Kidney (tissue), 14 donors: ENCODE data around the gene LARGE1. TPM values are rescaled to one million over a fixed set of nuclear protein-coding genes. Genes with fewer than 3 reads are reported as not detected.

Source experiments
- DNase-seq, 5 donors: peaks; one replicate each; pipeline ENCODE4 v3.0.0-alpha.2; 2013 to 2020
- FAIRE-seq: peaks from 2 replicates; lab custom pipeline; 2012; peaks lifted over from hg19 to GRCh38; lab: Jason Lieb, UNC
- H3K27ac ChIP-seq, 2 donors: one replicate each; pipeline ENCODE4 v1.7.0; 2013; ENCODE audit warnings: low read depth in 2 of 2, low read length in 2 of 2, inconsistent platforms in 1 of 2
- H3K27me3 ChIP-seq: one replicate; pipeline ENCODE4 v1.7.1; 2013; ENCODE audit warnings: low read length, inconsistent platforms; ENCODE audit not compliant: control insufficient read depth, insufficient read depth
- H3K36me3 ChIP-seq, 3 donors: one replicate each; pipeline versions ENCODE4 v1.7.0 to v1.7.1; 2013; ENCODE audit warnings: low read length in 3 of 3, control low read depth in 1 of 3, inconsistent platforms in 1 of 3; ENCODE audit not compliant: insufficient read depth in 3 of 3, control insufficient read depth in 2 of 3
- H3K4me1 ChIP-seq, 3 donors: one replicate each; pipeline versions ENCODE4 v1.7.0 to v1.7.1; 2013; ENCODE audit warnings: low read length in 3 of 3, inconsistent platforms in 1 of 3, low read depth in 1 of 3; ENCODE audit not compliant: control insufficient read depth in 2 of 3, insufficient read depth in 2 of 3
- H3K4me3 ChIP-seq, 3 donors: one replicate each; pipeline versions ENCODE4 v1.7.0 to v1.8.1; 2013; ENCODE audit warnings: low read length in 3 of 3, control low read depth in 1 of 3, inconsistent platforms in 1 of 3
- H3K9ac ChIP-seq, 3 donors: one replicate each; pipeline versions ENCODE4 v1.7.0 to v1.7.1; 2013; ENCODE audit warnings: low read length in 3 of 3, control low read depth in 1 of 3, inconsistent platforms in 1 of 3
- H3K9me3 ChIP-seq, 3 donors: one replicate each; pipeline versions ENCODE4 v1.7.0 to v1.7.1; 2013; ENCODE audit warnings: low read length in 3 of 3, control low read depth in 1 of 3, inconsistent platforms in 1 of 3; ENCODE audit not compliant: control insufficient read depth in 2 of 3, insufficient read depth in 1 of 3
- intact Hi-C: fragments of 100-400 bp; cut with DNase I; formaldehyde crosslinking; loops from one replicate; pipeline ENCODE4 v1.11.1; 2022
- polyA plus RNA-seq: library from polyadenylated mRNA; stranded (reverse); fragments of 350-450 nt; fragmentation: Illumina TruSeq; extraction: RNeasy Lipid Tissue Mini Kit (QIAGEN cat#74804); gene quantifications from one replicate; pipeline ENCODE4 v1.2.3, GENCODE V29; 2014; ENCODE audit warnings: low read depth, low replicate concordance; ENCODE audit not compliant: insufficient read depth
- total RNA-seq: library from RNA; stranded (reverse); fragmentation: NEBNext Ultra II Directional; extraction: Animal tissue kit (Norgen Biotek cat#: 25700); gene quantifications from one replicate; pipeline ENCODE4 v1.2.1, GENCODE V29; 2021
- TF ChIP-seq, protein P1 (sequence below): IDR thresholded peaks from 3 replicates; pipeline ENCODE4 v1.5.1; 2012; ENCODE audit warnings: mild to moderate bottlenecking, moderate library complexity, borderline replicate concordance; ENCODE audit not compliant: insufficient read depth; ENCODE audit errors: extremely low read depth
- donor health status: control.
- donor health status: control.
- donor health status: control.
- donor health status: control.
- donor health status: control.
- donor health status: DM: yes; HTN: yes; CAD: no.
- donor health status: Normal renal cell carcinoma (clear cell type).

The LARGE1 gene
- total and polyA plus RNA-seq, 2 donors from 2014 or later, result 5.0 to 22.9 TPM

DNA sequence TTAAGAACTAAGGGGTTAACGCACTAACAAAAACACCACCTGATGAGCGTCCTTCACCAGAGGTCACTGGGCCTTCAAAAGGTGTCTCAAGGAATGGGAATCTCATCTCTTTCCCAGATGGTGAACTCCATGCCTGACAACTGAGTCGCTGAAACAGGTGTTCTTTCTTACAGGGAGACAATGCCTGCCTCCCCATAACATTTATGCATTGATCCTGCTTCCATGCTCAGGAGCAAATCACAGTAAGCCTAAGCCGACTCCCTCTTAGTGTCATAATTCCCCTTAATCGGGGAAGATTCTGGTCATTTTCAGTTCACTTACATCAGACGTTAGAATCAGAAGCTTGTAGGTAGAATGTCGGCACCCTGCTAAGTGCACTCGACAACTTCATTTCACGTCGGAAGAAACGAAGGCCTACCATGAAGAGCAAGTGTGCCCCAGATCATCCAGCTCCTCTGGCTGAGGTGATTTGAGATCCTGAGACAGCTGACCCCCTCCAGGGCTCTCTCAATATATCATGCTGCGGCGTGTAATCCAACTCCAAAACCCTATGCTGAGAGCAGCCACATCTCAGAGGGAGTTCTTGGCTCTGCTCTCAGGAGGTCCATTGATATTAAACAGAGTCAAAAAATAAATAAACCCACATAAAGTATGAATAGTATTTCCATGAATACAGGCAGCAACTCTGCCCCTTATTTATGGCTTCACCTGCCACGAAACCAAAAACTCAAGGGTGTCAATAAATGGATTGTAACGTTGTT lies 163.1 kb downstream of the LARGE1 start:
- TF ChIP-seq, protein P1, sequence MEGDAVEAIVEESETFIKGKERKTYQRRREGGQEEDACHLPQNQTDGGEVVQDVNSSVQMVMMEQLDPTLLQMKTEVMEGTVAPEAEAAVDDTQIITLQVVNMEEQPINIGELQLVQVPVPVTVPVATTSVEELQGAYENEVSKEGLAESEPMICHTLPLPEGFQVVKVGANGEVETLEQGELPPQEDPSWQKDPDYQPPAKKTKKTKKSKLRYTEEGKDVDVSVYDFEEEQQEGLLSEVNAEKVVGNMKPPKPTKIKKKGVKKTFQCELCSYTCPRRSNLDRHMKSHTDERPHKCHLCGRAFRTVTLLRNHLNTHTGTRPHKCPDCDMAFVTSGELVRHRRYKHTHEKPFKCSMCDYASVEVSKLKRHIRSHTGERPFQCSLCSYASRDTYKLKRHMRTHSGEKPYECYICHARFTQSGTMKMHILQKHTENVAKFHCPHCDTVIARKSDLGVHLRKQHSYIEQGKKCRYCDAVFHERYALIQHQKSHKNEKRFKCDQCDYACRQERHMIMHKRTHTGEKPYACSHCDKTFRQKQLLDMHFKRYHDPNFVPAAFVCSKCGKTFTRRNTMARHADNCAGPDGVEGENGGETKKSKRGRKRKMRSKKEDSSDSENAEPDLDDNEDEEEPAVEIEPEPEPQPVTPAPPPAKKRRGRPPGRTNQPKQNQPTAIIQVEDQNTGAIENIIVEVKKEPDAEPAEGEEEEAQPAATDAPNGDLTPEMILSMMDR, result no peak
- FAIRE-seq (no peak), DNase-seq (peak in 4 of 5 donors; percentile 52 to 76 (median 67))
- Histone ChIP-seq H3K4me1 (peaks cover 0 to 7% (median 0%) of the 10 kb centered on the region in 3 donors), H3K9ac (no peak overlapping the region), H3K4me3 (no peak overlapping the region), H3K27me3 (no peaks in the 10 kb centered on the region), H3K27ac (no peak overlapping the region), H3K36me3 (no peaks in the 10 kb centered on the region), H3K9me3 (no peaks in the 10 kb centered on the region)
- intact Hi-C loops, result no loop called here

DNA sequence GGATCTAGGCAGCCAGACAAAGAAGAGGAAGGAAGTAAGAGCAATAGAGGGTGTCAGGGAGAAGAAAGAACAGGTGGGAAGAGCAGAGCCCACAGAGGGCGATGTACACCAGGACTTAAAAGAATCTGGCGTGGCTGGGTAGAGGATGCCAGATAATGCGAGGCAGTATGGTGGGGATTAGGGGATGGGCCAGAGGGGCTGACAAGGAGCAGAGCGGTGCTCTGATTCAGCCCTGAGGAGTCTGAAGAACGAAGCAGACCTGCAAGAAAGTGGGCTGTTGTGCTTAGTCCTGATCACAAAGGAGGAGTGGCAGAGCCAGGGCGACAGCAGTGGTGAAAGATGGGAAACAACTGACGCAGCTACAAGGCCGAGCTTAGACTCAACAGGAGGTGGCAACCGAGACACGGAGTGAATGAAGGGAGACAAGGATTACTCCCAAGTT lies 163.7 kb downstream of the LARGE1 start:
- Histone ChIP-seq H3K9me3 (no peaks in the 10 kb centered on the region), H3K27ac (no peak overlapping the region), H3K27me3 (no peaks in the 10 kb centered on the region), H3K36me3 (no peaks in the 10 kb centered on the region), H3K4me1 (peaks cover 0 to 7% (median 0%) of the 10 kb centered on the region in 3 donors), H3K9ac (no peak overlapping the region), H3K4me3 (no peak overlapping the region)
- TF ChIP-seq, protein P1, result no peak
- FAIRE-seq (no peak), DNase-seq (peak in 4 of 5 donors; percentile 30 to 47 (median 32))
- intact Hi-C loops, result no loop called here

DNA sequence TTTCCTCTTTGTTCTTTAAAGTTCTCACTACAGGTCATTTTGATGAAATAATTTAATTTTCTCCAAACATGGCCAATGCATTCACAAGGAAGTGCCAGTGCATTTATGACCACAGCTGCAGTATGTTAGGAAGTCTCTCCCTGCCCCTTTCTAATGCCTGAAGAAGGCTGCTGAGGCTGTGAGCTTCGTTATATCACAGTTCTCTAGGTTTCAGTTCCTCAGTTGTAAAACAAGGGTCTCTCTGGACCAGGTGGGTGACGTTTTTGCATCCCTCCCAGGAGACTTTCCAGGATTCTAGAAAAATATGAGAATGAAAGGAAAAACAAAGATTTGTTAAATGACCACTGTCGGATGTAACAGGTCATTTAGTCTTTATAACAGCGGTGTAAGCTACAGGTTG lies 171.6 kb downstream of the LARGE1 start:
- Histone ChIP-seq H3K27ac (no peak overlapping the region), H3K9me3 (no peaks in the 10 kb centered on the region), H3K27me3 (no peaks in the 10 kb centered on the region), H3K36me3 (no peaks in the 10 kb centered on the region), H3K4me1 (peaks cover 0 to 3% (median 0%) of the 10 kb centered on the region in 3 donors), H3K9ac (no peak overlapping the region), H3K4me3 (no peak overlapping the region)
- intact Hi-C loops, result no loop called here
- TF ChIP-seq, protein P1, result no peak
- DNase-seq, result peak in 1 of 5 donors; percentile 41
- FAIRE-seq, result no peak
